ENCODE measurements around the gene SDHB.

GRCh38 chr1:16983649-16984048 is 70.2 kb downstream of the SDHB start:
- no peak for TF ChIP-seq CTCF (IDR thresholded peaks at IDR 0.05)
- no peak for TF ChIP-seq POLR2A (IDR thresholded peaks at IDR 0.05)
- no peak for TF ChIP-seq POLR2AphosphoS5 (IDR thresholded peaks at IDR 0.05)

Data from prostate gland (tissue), 2 donors.